Activated CD4-positive, alpha-beta T cell treated with anti-CD3 and anti-CD28 coated beads, Interleukin-2, amount 50 U/mL, for 16 hours (primary cell): ENCODE results near the gene RIOX2.

Source experiments
- DNase-seq: peaks from one replicate; pipeline ENCODE4 v3.0.0-alpha.2; 2020

The RIOX2 gene

GRCh38 chr3:97988784-97989568, 16.7 kb upstream of the RIOX2 start:
- DNase-seq: no peak

DNA sequence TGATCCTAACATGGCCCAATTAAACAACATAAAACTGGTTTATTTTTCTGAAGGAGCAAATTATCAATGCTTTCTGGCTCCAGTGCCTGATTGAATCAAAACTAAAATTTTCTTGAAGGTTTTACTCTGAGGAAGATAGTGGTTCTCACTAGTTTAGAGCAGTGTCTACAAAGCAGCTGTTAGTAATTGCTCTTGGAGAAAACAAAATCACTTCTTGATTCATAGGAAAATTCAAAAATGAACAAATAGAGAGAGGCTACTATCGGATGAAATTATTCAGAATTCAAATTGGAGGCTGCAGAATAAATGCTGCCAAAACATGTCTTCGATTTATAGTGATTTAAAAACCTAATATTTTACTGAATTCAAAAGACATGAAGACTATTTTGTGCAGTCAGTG, 15.1 kb upstream of the RIOX2 start:
- no peak for DNase-seq

GRCh38 chr3:97983933-97984491, 11.8 kb upstream of the RIOX2 start:
- no peak for DNase-seq

- peak; percentile 82 for DNase-seq
Observed at GRCh38 chr3:97981886-97982285, 9.7 kb upstream of the RIOX2 start.

DNA sequence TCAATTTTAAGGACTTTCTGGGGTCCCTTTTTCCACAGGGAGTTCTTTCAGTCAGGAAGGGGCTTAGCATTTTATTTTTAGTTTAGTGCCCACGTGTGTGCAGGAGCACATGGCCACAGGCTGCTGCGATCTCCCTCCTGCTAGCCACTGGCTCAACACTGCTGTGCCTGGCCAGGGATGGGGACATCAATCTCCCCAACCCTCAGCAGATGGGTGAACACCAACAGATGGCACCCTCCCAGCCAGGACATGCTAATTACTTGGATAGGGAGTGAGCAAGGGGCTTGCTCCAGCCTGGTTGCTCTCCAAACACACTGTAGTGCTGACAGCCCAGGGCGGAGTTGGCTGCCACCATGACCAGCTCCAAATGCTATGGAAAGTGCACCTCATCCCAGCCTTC, 7.4 kb upstream of the RIOX2 start:
- DNase-seq: no peak

GRCh38 chr3:97975466-97975865, 3.2 kb upstream of the RIOX2 start:
- no peak for DNase-seq

- no peak for DNase-seq
Observed at GRCh38 chr3:97974996-97975395, 2.8 kb upstream of the RIOX2 start.

DNA sequence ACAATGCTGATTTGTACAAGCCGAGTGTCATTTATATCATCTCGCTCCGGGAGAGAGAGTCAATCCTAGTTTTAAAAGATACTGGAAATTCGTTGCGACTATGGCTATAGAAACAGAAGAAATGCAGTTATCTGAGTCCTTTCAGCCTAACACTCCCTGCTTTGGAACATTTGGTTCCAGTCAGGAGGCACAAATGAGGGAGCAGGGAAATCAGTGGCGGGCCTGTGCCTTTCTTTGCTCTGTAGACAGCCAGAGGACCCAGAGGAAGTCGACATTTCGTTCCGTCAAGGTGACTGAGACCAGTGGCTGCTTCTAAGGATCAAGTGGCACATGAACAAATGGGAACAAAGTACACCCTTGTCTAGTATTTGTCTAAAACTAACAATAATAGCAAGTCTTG, 745 bp upstream of the RIOX2 start:
- no peak for DNase-seq

DNA sequence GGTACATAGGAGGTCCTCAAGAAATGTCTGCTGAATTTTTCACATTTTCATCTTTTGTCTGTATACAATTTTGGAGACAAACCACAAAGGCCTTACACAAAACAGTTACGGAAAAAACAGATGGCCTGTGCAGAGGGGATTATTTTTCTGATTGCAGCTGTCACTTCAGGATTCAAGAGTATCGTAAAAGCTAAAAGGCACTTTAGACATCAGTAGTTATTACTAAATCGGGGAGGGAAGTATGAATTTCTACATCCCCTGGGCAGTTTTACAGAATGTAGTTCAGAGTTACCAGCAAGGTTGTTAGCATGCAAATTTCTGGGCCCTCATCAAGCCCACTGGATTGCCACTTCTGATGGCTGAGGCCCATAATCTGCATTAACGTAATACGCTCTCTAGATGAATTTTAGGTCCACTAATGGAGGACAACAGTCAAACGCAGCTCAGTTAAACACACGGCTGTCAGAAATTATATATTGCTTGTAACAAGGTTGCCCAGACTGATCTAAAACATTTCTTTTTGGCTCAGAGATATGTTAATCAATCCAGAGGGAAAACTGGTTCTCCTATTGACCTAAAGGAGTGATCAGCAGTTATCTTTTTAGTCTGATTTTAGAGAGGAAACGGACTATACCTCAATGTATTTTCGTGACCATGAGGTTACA, 1.1 kb downstream of the RIOX2 start:
- DNase-seq: no peak

GRCh38 chr3:97970156-97970555, 2.1 kb downstream of the RIOX2 start:
- no peak for DNase-seq

GRCh38 chr3:97969541-97969940, 2.7 kb downstream of the RIOX2 start:
- DNase-seq: no peak

- peak; percentile 55 for DNase-seq
Observed at GRCh38 chr3:97968376-97968775, 3.9 kb downstream of the RIOX2 start.

DNA sequence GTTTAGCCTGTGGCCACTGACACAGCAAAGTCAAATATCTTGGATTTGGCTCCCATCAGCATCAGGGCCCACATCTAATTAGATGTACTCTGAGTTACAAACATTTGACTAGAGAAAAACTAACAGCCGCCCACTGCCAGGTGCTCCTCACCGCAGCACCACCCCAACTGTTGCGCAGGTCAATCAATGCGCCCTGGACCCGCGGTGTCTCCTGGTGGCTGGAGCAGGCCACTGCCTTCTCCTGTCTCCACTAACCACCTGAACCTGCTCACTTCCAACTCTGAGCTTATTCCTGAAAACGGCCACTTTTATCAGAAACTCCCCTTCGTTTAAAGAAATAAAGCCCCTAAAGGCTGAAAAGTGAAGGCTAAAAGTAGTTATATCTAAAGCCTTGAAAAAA, 4.3 kb downstream of the RIOX2 start:
- no peak for DNase-seq

DNA sequence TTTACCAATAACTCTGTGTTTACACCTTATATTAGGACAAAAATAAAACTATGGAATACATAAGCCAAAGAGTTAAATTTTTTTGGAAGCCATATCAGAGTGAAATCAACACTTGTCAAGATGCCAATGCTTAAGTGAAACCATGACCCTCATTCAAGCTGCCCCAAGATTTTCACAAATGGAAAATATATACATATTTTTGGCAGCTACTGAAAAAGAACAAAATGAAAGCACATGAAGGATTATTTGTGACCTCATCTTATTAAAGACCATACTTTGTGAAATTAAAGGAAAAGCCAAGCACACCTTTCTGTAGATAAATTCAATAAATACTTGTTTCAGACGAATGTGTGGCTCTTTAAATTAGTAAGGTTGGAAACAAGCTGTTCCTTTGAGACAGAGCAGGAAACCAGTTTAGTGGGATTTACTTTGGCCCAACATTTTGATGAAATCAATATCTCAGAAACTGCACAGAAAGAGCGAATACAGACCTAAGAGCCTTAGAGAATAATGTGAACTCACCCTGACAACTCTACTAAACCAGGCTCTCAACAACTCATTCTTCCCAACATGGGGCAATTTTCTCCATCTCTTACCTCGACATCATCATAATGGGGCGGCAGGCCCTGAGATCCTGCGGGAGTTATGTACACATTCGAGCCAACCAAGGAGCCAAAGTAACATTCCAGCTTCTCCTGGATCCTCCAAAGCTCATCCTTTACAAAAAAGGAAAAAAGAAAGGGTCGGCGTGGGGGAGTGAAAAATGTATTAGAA, 11.1 kb downstream of the RIOX2 start:
- no peak for DNase-seq

GRCh38 chr3:97960551-97960950, 11.7 kb downstream of the RIOX2 start:
- no peak for DNase-seq

DNA sequence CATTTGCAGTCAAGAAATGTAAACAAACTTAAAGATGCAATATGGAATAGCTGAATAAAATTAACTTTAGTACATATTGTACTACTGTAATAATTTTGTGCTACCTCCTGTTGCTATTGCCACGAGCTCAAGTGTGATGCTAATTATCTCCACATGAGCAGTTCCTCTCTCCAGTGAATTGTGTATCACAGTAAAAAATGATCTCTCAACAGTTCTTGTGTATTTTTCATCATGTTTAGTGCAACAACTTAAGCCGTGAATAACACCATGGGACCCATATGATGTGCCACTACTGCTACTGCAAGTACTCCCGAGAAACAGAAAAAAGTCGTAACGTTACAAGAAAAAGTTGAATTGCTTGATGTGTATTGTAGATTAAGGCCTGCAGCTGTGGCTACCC, 12.4 kb downstream of the RIOX2 start:
- DNase-seq: no peak

- DNase-seq: no peak
Observed at GRCh38 chr3:97958796-97959195, 13.4 kb downstream of the RIOX2 start.

- no peak for DNase-seq
Observed at GRCh38 chr3:97958396-97958795, 13.8 kb downstream of the RIOX2 start.

- DNase-seq: no peak
Observed at GRCh38 chr3:97957617-97958311, 14.5 kb downstream of the RIOX2 start.

DNA sequence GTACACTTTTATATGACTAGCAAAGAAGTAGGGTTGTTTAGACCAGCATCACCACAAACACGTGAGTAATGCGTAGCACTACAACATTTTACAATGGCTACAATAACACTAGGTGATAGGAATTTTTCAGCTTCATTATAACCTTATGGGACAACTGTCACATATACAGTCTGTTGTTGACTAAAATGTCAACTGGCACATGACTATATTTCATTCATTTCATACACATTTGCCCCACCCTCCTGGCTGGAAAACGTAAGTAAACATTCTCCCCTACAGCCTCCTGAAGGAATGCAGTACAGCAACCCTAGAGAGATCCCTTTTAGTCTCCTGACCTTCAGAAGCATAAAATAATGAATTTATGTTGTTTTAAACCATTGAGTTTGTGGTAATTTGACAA, 16.2 kb downstream of the RIOX2 start:
- DNase-seq: no peak

DNA sequence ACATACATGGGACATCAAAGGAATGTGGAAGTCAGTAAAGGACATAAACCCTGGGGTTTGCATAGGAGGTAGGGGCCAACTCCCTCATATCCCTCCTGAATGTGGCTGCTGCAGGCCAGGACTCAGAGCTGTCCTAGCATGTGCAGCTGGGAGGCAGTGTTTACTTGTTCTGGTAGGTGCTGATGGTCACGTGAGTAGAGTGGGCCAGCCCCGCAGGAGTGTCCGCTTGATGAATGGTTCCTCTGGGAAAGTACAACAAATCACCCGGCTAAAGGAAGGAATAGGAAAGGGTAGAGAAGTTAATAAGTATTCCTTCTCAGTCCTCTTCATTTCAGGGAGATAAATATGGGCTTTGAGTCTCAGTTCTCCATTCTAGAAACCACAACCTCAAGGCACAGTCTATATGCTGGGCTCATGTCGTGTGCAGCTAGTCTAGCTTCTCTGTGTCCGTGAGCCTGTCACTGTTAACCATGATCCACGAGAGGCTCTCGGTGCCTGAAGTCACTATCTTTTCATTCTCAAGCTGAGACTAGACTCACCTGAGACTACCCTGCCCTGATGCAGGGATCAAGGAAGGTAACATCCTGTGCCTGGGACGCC, 17.9 kb downstream of the RIOX2 start:
- no peak for DNase-seq

GRCh38 chr3:97952872-97953271, 19.4 kb downstream of the RIOX2 start:
- no peak for DNase-seq

DNA sequence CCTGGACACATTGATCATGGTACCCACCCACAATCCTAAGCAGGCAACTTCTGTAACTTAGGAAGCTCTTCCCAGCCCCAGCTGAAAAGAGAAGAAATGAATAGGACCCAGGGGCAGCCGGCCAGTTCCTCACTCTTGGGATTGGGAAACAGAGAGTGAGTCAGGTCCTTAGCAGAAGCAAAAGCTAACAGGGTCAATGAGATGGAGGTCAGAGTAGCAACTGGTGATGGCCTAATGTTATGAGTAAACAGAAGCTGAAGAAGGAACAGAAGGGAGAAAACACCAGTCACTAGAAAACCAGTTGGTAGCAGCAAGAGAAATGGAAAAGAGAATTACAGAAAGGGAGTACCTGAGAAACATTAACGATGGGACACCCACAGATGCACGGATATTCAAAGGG, 20.0 kb downstream of the RIOX2 start:
- no peak for DNase-seq
